ENCODE data around the gene NLK.
A peak's percentile ranks its signal among the peaks of the same experiment; 100 is the strongest.
"Not testable (repeated sequence)": the region's sequence is repeated elsewhere in the genome, so short reads cannot be mapped to it uniquely, and the experiment has no call there.

Gene NLK

GRCh38 chr17:28204751-28205150 is 162.3 kb downstream of the NLK start:
- DNase-seq: no peak

- no peak for DNase-seq
These were observed 163.8 kb downstream of the NLK start for GRCh38 chr17:28206292-28206691.

- no peak for DNase-seq
These were observed 169.3 kb downstream of the NLK start for GRCh38 chr17:28211811-28212210.

- DNase-seq: not testable (repeated sequence)
These were observed 171.1 kb downstream of the NLK start for GRCh38 chr17:28213578-28213977.

GRCh38 chr17:28216052-28216451 is 173.6 kb downstream of the NLK start:
- no peak for DNase-seq

- DNase-seq: no peak
These were observed 174.1 kb downstream of the NLK start for GRCh38 chr17:28216528-28216927.

- no peak for DNase-seq
These were observed 177.3 kb downstream of the NLK start for GRCh38 chr17:28219771-28220170.

- DNase-seq: no peak
These were observed 179.4 kb downstream of the NLK start for GRCh38 chr17:28221751-28222414.

GRCh38 chr17:28225271-28225670 is 182.8 kb downstream of the NLK start:
- peak; percentile 1 for DNase-seq

- no peak for DNase-seq
These were observed 183.4 kb downstream of the NLK start for GRCh38 chr17:28225867-28226266.

GRCh38 chr17:28226563-28227315 is 184.3 kb downstream of the NLK start:
- no peak for DNase-seq

- no peak for DNase-seq
These were observed 185.0 kb downstream of the NLK start for GRCh38 chr17:28227316-28228108.

- DNase-seq: no peak
These were observed 185.8 kb downstream of the NLK start for GRCh38 chr17:28228109-28228840.

- DNase-seq: no peak
These were observed 186.7 kb downstream of the NLK start for GRCh38 chr17:28228986-28229729.

GRCh38 chr17:28230011-28230410 is 187.5 kb downstream of the NLK start:
- DNase-seq: no peak

- DNase-seq: not testable (repeated sequence)
These were observed 188.1 kb downstream of the NLK start for GRCh38 chr17:28230607-28231006.

- DNase-seq: not testable (repeated sequence)
These were observed 189.1 kb downstream of the NLK start for GRCh38 chr17:28231624-28232023.

GRCh38 chr17:28232966-28233870 is 190.7 kb downstream of the NLK start:
- DNase-seq: peak; percentile 1

GRCh38 chr17:28233872-28234856 is 191.7 kb downstream of the NLK start:
- DNase-seq: not testable (repeated sequence)

Measured in NCI-H446 treated with DMSO at 0.1 percent for 48 hours (cell line).